HEK293 (cell line): ENCODE measurements around the gene RAB44.

Experiments used
- CTCF ChIA-PET: fragments of 350-600 bp; formaldehyde crosslinking; extraction: SDS; loops from one replicate; lab custom pipeline; 2021; ENCODE audit warnings: antibody characterized with exemption; lab: Yijun Ruan, JAX
- POLR2A ChIA-PET: fragments of 300-600 bp; formaldehyde crosslinking; extraction: SDS; loops from one replicate; lab custom pipeline; 2020; ENCODE audit warnings: antibody characterized with exemption, inconsistent platforms; lab: Yijun Ruan, JAX
- H3K27ac ChIP-seq: fragments of 200-500 bp; sonication (Bioruptor generic); 2 replicates; pipeline ENCODE4 v1.5.1; 2014; ENCODE audit warnings: low read depth, low read length, control low read depth, inconsistent platforms; ENCODE audit errors: extremely low read depth
- H3K36me3 ChIP-seq, 2 experiments: fragments of 200-500 bp in 1 of 2; sonication (Bioruptor generic) in 1 of 2; 1 replicate in 1 of 2; 2 replicates in 1 of 2; pipeline ENCODE4 v1.5.1; 2014 to 2017; ENCODE audit warnings: inconsistent platforms in 2 of 2, low read length in 2 of 2; ENCODE audit not compliant: control insufficient read depth in 2 of 2, insufficient read depth in 1 of 2
- H3K4me1 ChIP-seq: fragments of 200-500 bp; sonication (Bioruptor generic); 2 replicates; pipeline ENCODE4 v1.5.1; 2014; ENCODE audit warnings: mild to moderate bottlenecking, low read length, inconsistent platforms; ENCODE audit not compliant: control insufficient read depth, insufficient read depth
- H3K4me3 ChIP-seq: 2 replicates; pipeline ENCODE4 v1.5.1; 2011; ENCODE audit warnings: low read depth, mild to moderate bottlenecking, control low read depth, low read length, moderate library complexity
- H3K9me3 ChIP-seq: fragments of 200-500 bp; sonication (Bioruptor generic); 2 replicates; pipeline ENCODE4 v1.5.1; 2014; ENCODE audit warnings: low read depth, low read length, inconsistent platforms; ENCODE audit not compliant: control insufficient read depth, insufficient read depth
- KLF10 ChIP-seq: fragments of 450-650 bp; IDR thresholded peaks from 2 replicates; pipeline ENCODE4 v1.5.1; 2018; ENCODE audit warnings: missing biosample characterization, mild to moderate bottlenecking, missing genetic modification characterization
- SP2 ChIP-seq: fragments of 450-650 bp; formaldehyde crosslinking; IDR thresholded peaks from 2 replicates; pipeline ENCODE4 v1.5.1; 2016; ENCODE audit warnings: missing biosample characterization, missing genetic modification characterization
- ZBTB48 ChIP-seq: fragments of 450-650 bp; formaldehyde crosslinking; IDR thresholded peaks from 2 replicates; pipeline ENCODE4 v1.5.1; 2016; ENCODE audit warnings: missing biosample characterization, missing genetic modification characterization
- ZNF48 ChIP-seq: fragments of 450-650 bp; formaldehyde crosslinking; IDR thresholded peaks from 2 replicates; pipeline ENCODE4 v1.5.1; 2016; ENCODE audit warnings: missing biosample characterization, missing genetic modification characterization
- ZNF777 ChIP-seq: fragments of 450-650 bp; formaldehyde crosslinking; IDR thresholded peaks from 2 replicates; pipeline ENCODE4 v1.5.1; 2017; ENCODE audit warnings: missing biosample characterization, missing genetic modification characterization, borderline replicate concordance
- TF ChIP-seq, protein P1 (sequence below): fragments of 450-650 bp; formaldehyde crosslinking; IDR thresholded peaks from 2 replicates; pipeline ENCODE4 v1.5.1; 2016; ENCODE audit warnings: missing biosample characterization, missing genetic modification characterization
- TF ChIP-seq, protein P2 (sequence below): IDR thresholded peaks from 2 replicates; pipeline ENCODE4 v1.6.1; 2011; ENCODE audit warnings: mild to moderate bottlenecking, low read depth, low read length, borderline replicate concordance
- TF ChIP-seq, protein P3 (sequence below): fragments of 450-650 bp; formaldehyde crosslinking; IDR thresholded peaks from 2 replicates; pipeline ENCODE4 v1.5.1; 2016; ENCODE audit warnings: missing biosample characterization, missing genetic modification characterization, low read depth
- TF ChIP-seq, protein P4 (sequence below): fragments of 450-650 bp; formaldehyde crosslinking; IDR thresholded peaks from 2 replicates; pipeline ENCODE4 v1.5.1; 2016; ENCODE audit warnings: missing biosample characterization, missing genetic modification characterization
- TF ChIP-seq, protein P5 (sequence below): fragments of 450-650 bp; formaldehyde crosslinking; IDR thresholded peaks from 2 replicates; pipeline ENCODE4 v1.5.1; 2016; ENCODE audit warnings: missing biosample characterization, missing genetic modification characterization, borderline replicate concordance

Gene RAB44

DNA sequence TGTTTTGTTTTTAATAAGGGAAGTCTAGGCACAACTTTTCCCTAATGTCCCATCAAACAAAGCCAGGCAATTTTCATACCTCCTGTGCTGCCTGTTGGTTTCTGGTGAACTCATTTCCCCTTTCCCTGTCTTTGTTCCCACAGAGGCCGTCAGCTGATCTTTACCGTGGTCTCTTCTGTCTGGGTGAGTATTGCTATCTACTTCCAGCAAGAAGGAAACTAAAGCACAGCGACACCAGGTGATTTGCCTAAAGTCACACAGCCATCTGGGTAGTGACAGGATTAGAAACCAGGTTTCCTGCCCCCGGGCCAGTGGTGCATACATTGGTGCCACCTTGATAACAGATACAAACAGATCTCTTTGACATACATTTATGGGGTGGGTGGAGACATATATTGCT is 59.6 kb downstream of the RAB44 start:
- H3K4me3 ChIP-seq: no peak overlapping the region
- no peaks in the 10 kb centered on the region for H3K36me3 ChIP-seq
- POLR2A ChIA-PET: no interaction called here
- no peak overlapping the region for H3K27ac ChIP-seq
- no peaks in the 10 kb centered on the region for H3K9me3 ChIP-seq
- TF ChIP-seq ZBTB48 (tag by site-specific recombination): no peak
- TF ChIP-seq ZNF777 (tag by site-specific recombination): no peak
- TF ChIP-seq, protein P1, sequence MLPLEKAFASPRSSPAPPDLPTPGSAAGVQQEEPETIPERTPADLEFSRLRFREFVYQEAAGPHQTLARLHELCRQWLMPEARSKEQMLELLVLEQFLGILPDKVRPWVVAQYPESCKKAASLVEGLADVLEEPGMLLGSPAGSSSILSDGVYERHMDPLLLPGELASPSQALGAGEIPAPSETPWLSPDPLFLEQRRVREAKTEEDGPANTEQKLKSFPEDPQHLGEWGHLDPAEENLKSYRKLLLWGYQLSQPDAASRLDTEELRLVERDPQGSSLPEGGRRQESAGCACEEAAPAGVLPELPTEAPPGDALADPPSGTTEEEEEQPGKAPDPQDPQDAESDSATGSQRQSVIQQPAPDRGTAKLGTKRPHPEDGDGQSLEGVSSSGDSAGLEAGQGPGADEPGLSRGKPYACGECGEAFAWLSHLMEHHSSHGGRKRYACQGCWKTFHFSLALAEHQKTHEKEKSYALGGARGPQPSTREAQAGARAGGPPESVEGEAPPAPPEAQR (tag by site-specific recombination): no peak
- TF ChIP-seq, protein P2, sequence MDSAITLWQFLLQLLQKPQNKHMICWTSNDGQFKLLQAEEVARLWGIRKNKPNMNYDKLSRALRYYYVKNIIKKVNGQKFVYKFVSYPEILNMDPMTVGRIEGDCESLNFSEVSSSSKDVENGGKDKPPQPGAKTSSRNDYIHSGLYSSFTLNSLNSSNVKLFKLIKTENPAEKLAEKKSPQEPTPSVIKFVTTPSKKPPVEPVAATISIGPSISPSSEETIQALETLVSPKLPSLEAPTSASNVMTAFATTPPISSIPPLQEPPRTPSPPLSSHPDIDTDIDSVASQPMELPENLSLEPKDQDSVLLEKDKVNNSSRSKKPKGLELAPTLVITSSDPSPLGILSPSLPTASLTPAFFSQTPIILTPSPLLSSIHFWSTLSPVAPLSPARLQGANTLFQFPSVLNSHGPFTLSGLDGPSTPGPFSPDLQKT: no peak
- no peak for TF ChIP-seq KLF10 (tag by site-specific recombination)
- no peak for TF ChIP-seq ZNF48 (tag by site-specific recombination)
- TF ChIP-seq, protein P3, sequence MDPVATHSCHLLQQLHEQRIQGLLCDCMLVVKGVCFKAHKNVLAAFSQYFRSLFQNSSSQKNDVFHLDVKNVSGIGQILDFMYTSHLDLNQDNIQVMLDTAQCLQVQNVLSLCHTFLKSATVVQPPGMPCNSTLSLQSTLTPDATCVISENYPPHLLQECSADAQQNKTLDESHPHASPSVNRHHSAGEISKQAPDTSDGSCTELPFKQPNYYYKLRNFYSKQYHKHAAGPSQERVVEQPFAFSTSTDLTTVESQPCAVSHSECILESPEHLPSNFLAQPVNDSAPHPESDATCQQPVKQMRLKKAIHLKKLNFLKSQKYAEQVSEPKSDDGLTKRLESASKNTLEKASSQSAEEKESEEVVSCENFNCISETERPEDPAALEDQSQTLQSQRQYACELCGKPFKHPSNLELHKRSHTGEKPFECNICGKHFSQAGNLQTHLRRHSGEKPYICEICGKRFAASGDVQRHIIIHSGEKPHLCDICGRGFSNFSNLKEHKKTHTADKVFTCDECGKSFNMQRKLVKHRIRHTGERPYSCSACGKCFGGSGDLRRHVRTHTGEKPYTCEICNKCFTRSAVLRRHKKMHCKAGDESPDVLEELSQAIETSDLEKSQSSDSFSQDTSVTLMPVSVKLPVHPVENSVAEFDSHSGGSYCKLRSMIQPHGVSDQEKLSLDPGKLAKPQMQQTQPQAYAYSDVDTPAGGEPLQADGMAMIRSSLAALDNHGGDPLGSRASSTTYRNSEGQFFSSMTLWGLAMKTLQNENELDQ (tag by site-specific recombination): no peak
- TF ChIP-seq, protein P4, sequence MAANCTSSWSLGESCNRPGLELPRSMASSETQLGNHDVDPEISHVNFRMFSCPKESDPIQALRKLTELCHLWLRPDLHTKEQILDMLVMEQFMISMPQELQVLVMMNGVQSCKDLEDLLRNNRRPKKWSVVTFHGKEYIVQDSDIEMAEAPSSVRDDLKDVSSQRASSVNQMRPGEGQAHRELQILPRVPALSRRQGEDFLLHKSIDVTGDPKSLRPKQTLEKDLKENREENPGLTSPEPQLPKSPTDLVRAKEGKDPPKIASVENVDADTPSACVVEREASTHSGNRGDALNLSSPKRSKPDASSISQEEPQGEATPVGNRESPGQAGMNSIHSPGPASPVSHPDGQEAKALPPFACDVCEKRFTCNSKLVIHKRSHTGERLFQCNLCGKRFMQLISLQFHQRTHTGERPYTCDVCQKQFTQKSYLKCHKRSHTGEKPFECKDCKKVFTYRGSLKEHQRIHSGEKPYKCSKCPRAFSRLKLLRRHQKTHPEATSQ (tag by site-specific recombination): no peak
- TF ChIP-seq, all 188 proteins: peak for 0
- H3K4me1 ChIP-seq: no peaks in the 10 kb centered on the region; the same call in 1 of the 2 replicates
- CTCF ChIA-PET: interaction anchor here (0.5 to 5.5 kb wide), 6 partner anchors 12 to 1049 kb away, joined by 3 to 38 read pairs (median 4); no protein-coding TSS in a partner anchor

DNA sequence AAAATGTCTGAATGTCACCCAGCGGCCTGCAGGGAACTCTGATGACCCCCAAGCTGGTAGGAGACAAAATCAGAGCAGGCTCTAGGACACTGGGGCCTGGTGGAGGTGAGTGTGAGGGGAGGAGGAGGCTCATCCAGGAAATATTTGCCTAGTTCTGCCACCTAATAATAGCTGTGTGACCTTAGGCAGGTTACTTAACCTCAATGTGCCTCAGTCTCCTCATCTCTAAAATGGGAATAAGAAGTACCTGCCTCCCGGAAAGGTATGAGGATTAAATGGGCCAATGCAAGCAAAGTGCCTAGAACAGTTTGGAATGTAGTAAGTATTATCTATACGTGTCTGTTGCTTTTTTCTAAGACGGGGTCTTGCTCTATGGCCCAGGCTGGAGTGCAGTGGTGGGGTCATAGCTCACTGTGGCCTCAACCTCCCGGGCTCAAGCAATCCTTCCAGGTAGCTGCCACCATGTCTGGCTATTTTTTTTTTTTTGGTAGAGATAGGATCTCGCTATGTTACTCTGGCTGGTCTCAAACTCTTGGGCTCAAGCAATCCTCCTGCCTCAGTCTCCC is 60.4 kb downstream of the RAB44 start:
- ChIA-PET CTCF (interaction anchor here (0.5 to 4.9 kb wide), 31 partner anchors 9 to 1697 kb away, joined by 3 to 156 read pairs (median 11); partner anchors contain the start of genes C6orf89 and PPIL1), POLR2A (interaction anchor here (0.5 to 0.6 kb wide), 2 partner anchors 138 to 178 kb away, joined by 3 to 5 read pairs; no protein-coding TSS in a partner anchor)
- Histone ChIP-seq H3K4me3 (no peak overlapping the region), H3K27ac (no peak overlapping the region), H3K9me3 (no peaks in the 10 kb centered on the region), H3K36me3 (no peaks in the 10 kb centered on the region), H3K4me1 (no peaks in the 10 kb centered on the region; the same call in 1 of the 2 replicates)
- no peak for TF ChIP-seq SP2
- TF ChIP-seq, protein P5, sequence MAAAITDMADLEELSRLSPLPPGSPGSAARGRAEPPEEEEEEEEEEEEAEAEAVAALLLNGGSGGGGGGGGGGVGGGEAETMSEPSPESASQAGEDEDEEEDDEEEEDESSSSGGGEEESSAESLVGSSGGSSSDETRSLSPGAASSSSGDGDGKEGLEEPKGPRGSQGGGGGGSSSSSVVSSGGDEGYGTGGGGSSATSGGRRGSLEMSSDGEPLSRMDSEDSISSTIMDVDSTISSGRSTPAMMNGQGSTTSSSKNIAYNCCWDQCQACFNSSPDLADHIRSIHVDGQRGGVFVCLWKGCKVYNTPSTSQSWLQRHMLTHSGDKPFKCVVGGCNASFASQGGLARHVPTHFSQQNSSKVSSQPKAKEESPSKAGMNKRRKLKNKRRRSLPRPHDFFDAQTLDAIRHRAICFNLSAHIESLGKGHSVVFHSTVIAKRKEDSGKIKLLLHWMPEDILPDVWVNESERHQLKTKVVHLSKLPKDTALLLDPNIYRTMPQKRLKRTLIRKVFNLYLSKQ (tag by site-specific recombination): no peak
